RCC 7860 (cell line): ENCODE results near the gene TNP1.

Experiments used
- DNase-seq: peaks from one replicate; pipeline ENCODE4 v3.0.0-alpha.2; 2015; ENCODE audit warnings: low spot score
- FAIRE-seq: peaks from 2 replicates; lab custom pipeline; 2012; peaks lifted over from hg19 to GRCh38; lab: Jason Lieb, UNC

Gene TNP1

GRCh38 chr2:216859944-216860343 is at the start of gene TNP1:
Gene TNP1 (minus strand): TSS chr2:216860064. CDS start chr2:216860034, 30 bp downstream.
- no peak for FAIRE-seq
- no peak for DNase-seq

GRCh38 chr2:216908300-216908699 is 48.4 kb upstream of the TNP1 start:
- FAIRE-seq (no peak), DNase-seq (no peak)

- DNase-seq, result no peak
- no peak for FAIRE-seq
These were observed 45.9 kb upstream of the TNP1 start for GRCh38 chr2:216905649-216906329.

- DNase-seq (no peak), FAIRE-seq (no peak)
These were observed 45.1 kb upstream of the TNP1 start for GRCh38 chr2:216904974-216905373.

- FAIRE-seq (no peak), DNase-seq (no peak)
These were observed 44.7 kb upstream of the TNP1 start for GRCh38 chr2:216904554-216904953.

- no peak for DNase-seq
- FAIRE-seq, result no peak
These were observed 43.6 kb upstream of the TNP1 start for GRCh38 chr2:216903470-216903869.

GRCh38 chr2:216901273-216901672 is 41.4 kb upstream of the TNP1 start:
- no peak for FAIRE-seq
- no peak for DNase-seq

GRCh38 chr2:216900406-216900805 is 40.5 kb upstream of the TNP1 start:
- no peak for DNase-seq
- FAIRE-seq, result no peak

GRCh38 chr2:216897561-216898203 is 37.8 kb upstream of the TNP1 start:
- DNase-seq (no peak), FAIRE-seq (no peak)

GRCh38 chr2:216890138-216890537 is 30.3 kb upstream of the TNP1 start:
- FAIRE-seq (no peak), DNase-seq (no peak)

- no peak for FAIRE-seq
- no peak for DNase-seq
These were observed 29.2 kb upstream of the TNP1 start for GRCh38 chr2:216888887-216889622.

- DNase-seq, result no peak
- FAIRE-seq, result no peak
These were observed 28.2 kb upstream of the TNP1 start for GRCh38 chr2:216888081-216888480.

- FAIRE-seq (no peak), DNase-seq (no peak)
These were observed 27.3 kb upstream of the TNP1 start for GRCh38 chr2:216887138-216887537.

- no peak for DNase-seq
- FAIRE-seq, result no peak
These were observed 25.3 kb upstream of the TNP1 start for GRCh38 chr2:216885117-216885553.

- no peak for FAIRE-seq
These were observed 24.5 kb upstream of the TNP1 start for GRCh38 chr2:216884347-216884746.

GRCh38 chr2:216882876-216883275 is 23.0 kb upstream of the TNP1 start:
- FAIRE-seq, result no peak
- no peak for DNase-seq

More at GRCh38 chr2:216884347-216884746, 24.5 kb upstream of the TNP1 start:
- no peak for DNase-seq

GRCh38 chr2:216881411-216881810 is 21.5 kb upstream of the TNP1 start:
- DNase-seq, result no peak
- no peak for FAIRE-seq

GRCh38 chr2:216880509-216881184 is 20.8 kb upstream of the TNP1 start:
- FAIRE-seq, result no peak
- DNase-seq, result no peak

- DNase-seq (no peak), FAIRE-seq (no peak)
These were observed 20.1 kb upstream of the TNP1 start for GRCh38 chr2:216879727-216880508.

GRCh38 chr2:216878072-216878471 is 18.2 kb upstream of the TNP1 start:
- FAIRE-seq (no peak), DNase-seq (no peak)

- DNase-seq, result no peak
- FAIRE-seq, result no peak
These were observed 17.2 kb upstream of the TNP1 start for GRCh38 chr2:216877085-216877484.
